ENCODE data around the gene DAB2.

GRCh38 chr5:39424736-39425637 is at the start of gene DAB2:
- TF ChIP-seq CTCF (IDR thresholded peaks at IDR 0.05; ENCODE audit: insufficient read depth, low read length, poor library complexity, severe bottlenecking) (no peak), EZH2phosphoT487 (conservative IDR thresholded peaks at IDR 0.05; ENCODE audit: low read length) (no peak)

Data from SU-DHL-6 (cell line).